K562 (cell line): ENCODE data around the gene ADRM1. TPM values are rescaled to one million over a fixed set of nuclear protein-coding genes. Genes with fewer than 3 reads are reported as not detected.

ENCODE experiments used
- ATAC-seq: fragments of 200-7000 bp; cut with Tn5 transposase; 3 replicates; pipeline ENCODE4 v1.9.1; 2020; ENCODE audit warnings: moderate library complexity
- BruUV-seq: library from RNA; stranded (reverse); fragments of 400-500 nt; replicated peaks from 2 replicates; lab custom pipeline; 2021; lab: Mats Ljungman, UMichigan
- CTCF ChIA-PET: fragments of 300-600 bp; formaldehyde crosslinking; extraction: SDS; loops from one replicate; lab custom pipeline; 2021; ENCODE audit warnings: low intra/inter-chr PET ratio; lab: Yijun Ruan, JAX
- POLR2A ChIA-PET: fragments of 300-600, 350-650 bp; sonication (Branson Sonifier 250); formaldehyde crosslinking; extraction: SDS; loops from one replicate; lab custom pipeline; 2021; ENCODE audit warnings: antibody characterized with exemption, inconsistent platforms; lab: Yijun Ruan, JAX
- DNase-seq, 4 experiments: peaks; one replicate each; pipeline versions ENCODE4 v3.0.0 to v3.0.0-alpha.2; 2011 to 2018; ENCODE audit warnings: low spot score in 3 of 4, mixed read lengths in 3 of 4; ENCODE audit errors: extremely low read depth in 1 of 4
- FAIRE-seq: peaks from 2 replicates; lab custom pipeline; 2011; peaks lifted over from hg19 to GRCh38; lab: Jason Lieb, UNC
- H2AFZ ChIP-seq: 2 replicates; pipeline ENCODE4 v1.6.0; 2011; ENCODE audit warnings: low read depth, low read length, control low read depth, inconsistent platforms
- H3K27ac ChIP-seq: fragments of 200-600 bp; 3 replicates; pipeline ENCODE4 v1.8.0; 2011; ENCODE audit warnings: low read depth, mild to moderate bottlenecking, control low read depth, inconsistent platforms, low read length, moderate library complexity, mixed read lengths; ENCODE audit errors: extremely low read depth
- H3K27me3 ChIP-seq, 2 experiments: fragments of 300-600 bp in 1 of 2; 2 replicates in 1 of 2; 3 replicates in 1 of 2; pipeline versions ENCODE4 v1.6.0 to v1.8.0; 2011; ENCODE audit warnings: inconsistent platforms in 2 of 2, low read length in 2 of 2, mild to moderate bottlenecking in 1 of 2, mixed read lengths in 1 of 2, moderate library complexity in 1 of 2; ENCODE audit not compliant: control insufficient read depth in 2 of 2, insufficient read depth in 2 of 2
- H3K36me3 ChIP-seq: fragments of 300-600 bp; 3 replicates; pipeline ENCODE4 v1.8.0; 2011; ENCODE audit warnings: mild to moderate bottlenecking, low read length, inconsistent platforms; ENCODE audit not compliant: control insufficient read depth, insufficient read depth
- H3K4me1 ChIP-seq, 2 experiments: fragments of 200-600 bp in 1 of 2; replicated peaks in 1 of 2; 2 replicates in 1 of 2; 3 replicates in 1 of 2; pipeline versions ENCODE4 v1.5.1 to v1.8.0; 2011; ENCODE audit warnings: inconsistent platforms in 2 of 2, low read length in 2 of 2, mild to moderate bottlenecking in 1 of 2, mixed read lengths in 1 of 2, moderate library complexity in 1 of 2; ENCODE audit not compliant: control insufficient read depth in 2 of 2, insufficient read depth in 2 of 2
- H3K4me2 ChIP-seq: 2 replicates; pipeline ENCODE4 v1.6.1; 2011; ENCODE audit warnings: low read length, control low read depth, inconsistent platforms, mixed read lengths; ENCODE audit not compliant: insufficient read depth
- H3K4me3 ChIP-seq: fragments of 200-600 bp; sonication (generic), shearing (Covaris generic); 2 replicates; pipeline ENCODE4 v1.5.1; 2016; ENCODE audit warnings: control low read depth, inconsistent platforms
- H3K79me2 ChIP-seq: fragments of 200-600 bp; 3 replicates; pipeline ENCODE4 v1.8.0; 2011; ENCODE audit warnings: low read length, inconsistent platforms; ENCODE audit not compliant: control insufficient read depth, insufficient read depth
- H3K9ac ChIP-seq, 2 experiments: 2 replicates each; pipeline versions ENCODE4 v1.6.0 to v1.6.1; 2011; ENCODE audit warnings: low read depth in 2 of 2, low read length in 2 of 2, control low read depth in 1 of 2, inconsistent platforms in 1 of 2, mild to moderate bottlenecking in 1 of 2, mixed read lengths in 1 of 2; ENCODE audit not compliant: insufficient read depth in 1 of 2
- H3K9me1 ChIP-seq: one replicate; pipeline ENCODE4 v1.6.0; 2011; ENCODE audit warnings: inconsistent platforms, mild to moderate bottlenecking, low read length, moderate library complexity; ENCODE audit not compliant: control insufficient read depth, insufficient read depth
- H3K9me3 ChIP-seq: replicated peaks from 2 replicates; pipeline ENCODE4 v1.5.1; 2011; ENCODE audit warnings: low read depth, low read length, inconsistent platforms; ENCODE audit not compliant: control insufficient read depth, insufficient read depth
- H4K20me1 ChIP-seq: replicated peaks from 2 replicates; pipeline ENCODE4 v1.6.1; 2011; ENCODE audit warnings: low read length, inconsistent platforms, mixed read lengths; ENCODE audit not compliant: control insufficient read depth, insufficient read depth
- DIDO1 ChIP-seq: fragments of 450-650 bp; IDR thresholded peaks from 2 replicates; pipeline ENCODE4 v1.6.1; 2016; ENCODE audit warnings: low read depth, missing biosample characterization, missing genetic modification characterization
- FOXJ3 ChIP-seq: sonication (generic); formaldehyde crosslinking; IDR thresholded peaks from 2 replicates; pipeline ENCODE4 v1.4.0; 2020; ENCODE audit warnings: mild to moderate bottlenecking, missing genetic modification reagents
- JUND ChIP-seq, 2 experiments: IDR thresholded peaks; 2 replicates in 1 of 2; 3 replicates in 1 of 2; pipeline ENCODE4 v1.6.1; 2011; ENCODE audit warnings: borderline replicate concordance in 2 of 2, low read depth in 2 of 2, low read length in 2 of 2, improper control_type of control experiment in 1 of 2, missing biosample characterization in 1 of 2, missing genetic modification characterization in 1 of 2, missing genetic modification reagents in 1 of 2
- KLF16 ChIP-seq: IDR thresholded peaks from 2 replicates; pipeline ENCODE4 v1.6.1; 2016; ENCODE audit warnings: antibody characterized with exemption
- MBD2 ChIP-seq: sonication (generic); IDR thresholded peaks from 2 replicates; pipeline ENCODE4 v1.6.1; 2016; ENCODE audit warnings: low read depth, borderline replicate concordance
- NFIC ChIP-seq: fragments of 450-650 bp; IDR thresholded peaks from 2 replicates; pipeline ENCODE4 v1.6.1; 2017; ENCODE audit warnings: mild to moderate bottlenecking, inconsistent platforms
- SMARCB1 ChIP-seq: IDR thresholded peaks from 2 replicates; pipeline ENCODE4 v1.6.1; 2011; ENCODE audit warnings: improper control_type of control experiment, low read depth; ENCODE audit not compliant: insufficient read length
- ZNF707 ChIP-seq: fragments of 250-450 bp; sonication (Bioruptor Pico); conservative IDR thresholded peaks from 2 replicates; pipeline ENCODE4 v1.8.0; 2022; ENCODE audit warnings: inconsistent platforms, mild to moderate bottlenecking, moderate library complexity
- WGBS: fragments of 100-300 bp; shearing (Covaris generic); methylation state at CpG from one replicate; pipeline ENCODE4 v1.1.6; 2016; ENCODE audit warnings: low coverage, mixed read lengths; ENCODE audit not compliant: insufficient coverage; ENCODE audit errors: missing lambda C conversion rate; 5-methylcytosine and 5-hydroxymethylcytosine counted together
- in situ Hi-C: fragments of 300-500 bp; cut with MboI; formaldehyde crosslinking; loops from 4 replicates; pipeline ENCODE4 v1.15.0; 2018; ENCODE audit warnings: inconsistent platforms, mixed read lengths
- intact Hi-C: fragments of 100-400 bp; cut with micrococcal nuclease; formaldehyde crosslinking; loops from 2 replicates; pipeline ENCODE4 v1.14.2; 2022
- polyA plus RNA-seq, 8 experiments: library from polyadenylated mRNA; depleted of rRNA in 4 of 8; stranded (reverse) in 5 of 8; unstranded in 3 of 8; fragments of >200 nt; fragmentation: Nextera tagmentation in 2 of 8; fragmentation: Illumina TruSeq in 1 of 8; extraction: Ambion mirVana in 2 of 8; extraction: Trizol in 1 of 8; gene quantifications; 2 replicates each; pipeline versions ENCODE4 v1.2.1 to v1.2.3, GENCODE V29; 2011 to 2014; ENCODE audit warnings: inconsistent platforms in 1 of 8, missing spikeins in 1 of 8
- total RNA-seq, 7 experiments: library from RNA; depleted of rRNA in 6 of 7; stranded (reverse); fragments of >200 nt in 6 of 7; fragmentation: Illumina TruSeq in 2 of 7; extraction: Trizol in 2 of 7; gene quantifications; 2 replicates each; pipeline versions ENCODE4 v1.2.1 to v1.2.3, GENCODE V29; 2011 to 2021; ENCODE audit warnings: low replicate concordance in 1 of 7
- TF ChIP-seq, protein P1 (sequence below): fragments of 450-650 bp; IDR thresholded peaks from 2 replicates; pipeline ENCODE4 v1.6.1; 2017; ENCODE audit warnings: antibody characterized with exemption, mild to moderate bottlenecking
- TF ChIP-seq, protein P2 (sequence below), 2 experiments: IDR thresholded peaks; 2 replicates each; pipeline ENCODE4 v1.6.1; 2011; ENCODE audit warnings: borderline replicate concordance in 1 of 2, control low read depth in 1 of 2, low read depth in 1 of 2, low read length in 1 of 2, mild to moderate bottlenecking in 1 of 2, mixed read lengths in 1 of 2, moderate library complexity in 1 of 2; ENCODE audit not compliant: insufficient read depth in 1 of 2, insufficient read length in 1 of 2, poor library complexity in 1 of 2, severe bottlenecking in 1 of 2; ENCODE audit errors: extremely low read depth in 1 of 2

ADRM1 gene
- total and polyA plus RNA-seq, 9 of the 15 experiments (the other 6 are each of a cell fraction or from before 2014, with no cell fraction given): 5.0 to 223 (median 67.4) TPM

DNA sequence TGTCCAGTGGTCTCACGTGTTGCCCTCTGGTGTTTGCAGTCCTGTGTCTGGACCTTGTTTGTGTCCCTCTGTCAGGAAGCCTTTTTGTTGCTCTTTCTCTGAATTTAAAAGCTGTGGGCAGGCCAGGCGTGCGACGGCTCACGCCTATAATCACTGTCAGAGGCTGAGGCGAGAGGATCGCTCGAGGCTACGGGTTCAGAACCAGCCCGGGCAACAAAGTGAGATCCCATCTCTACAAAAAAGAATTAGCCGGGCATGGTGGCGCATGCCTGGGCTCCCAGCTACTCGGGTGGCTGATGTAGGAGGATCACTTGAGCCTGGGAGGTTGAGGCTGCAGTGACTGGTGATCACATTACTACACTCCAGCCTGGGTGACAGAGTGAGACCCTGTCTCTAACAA lies 35.9 kb upstream of the ADRM1 start:
- ChIA-PET POLR2A (interaction anchor here (0.7 kb wide), 1 partner anchor 33 kb away, joined by 3 read pairs; no protein-coding TSS in a partner anchor), CTCF (no interaction called here)
- H3K36me3 ChIP-seq: peaks cover 21% of the 10 kb centered on the region; the same call in 2 of the 3 replicates
- DNase-seq: no peak
- 0 out of 2 replicates have a peak, but pooled peaks cover 9% of the 10 kb centered on the region for H4K20me1 ChIP-seq
- peaks cover 0 to 20% of the 10 kb centered on the region in 2 experiments; a peak in 2 of 5 replicates for H3K4me1 ChIP-seq
- no peak for ATAC-seq
- intact Hi-C loops: no loop called here
- BruUV-seq: no TSS peak
- WGBS: 88% methylated on average over 13 of the region's 13 CpGs
- H2AFZ ChIP-seq: no peak overlapping the region
- TF ChIP-seq ZNF707 (CRISPR knock-in tag) (no peak), DIDO1 (no peak), JUND (IDR thresholded peaks at IDR 0.05; ENCODE audit: borderline replicate concordance, low read depth, low read length) (no peak), JUND (tag; IDR thresholded peaks at IDR 0.05; ENCODE audit: borderline replicate concordance, low read depth, low read length) (no peak)
- H3K4me2 ChIP-seq: no peak overlapping the region
- no peaks in the 10 kb centered on the region for H3K79me2 ChIP-seq
- H3K9ac ChIP-seq: no peak overlapping the region
- in situ Hi-C loops: no loop called here
- no peak overlapping the region for H3K4me3 ChIP-seq
- H3K27me3 ChIP-seq: no peaks in the 10 kb centered on the region
- no peaks in the 10 kb centered on the region for H3K9me3 ChIP-seq
- no peak overlapping the region for H3K27ac ChIP-seq
- FAIRE-seq: no peak
- no peaks in the 10 kb centered on the region for H3K9me1 ChIP-seq

DNA sequence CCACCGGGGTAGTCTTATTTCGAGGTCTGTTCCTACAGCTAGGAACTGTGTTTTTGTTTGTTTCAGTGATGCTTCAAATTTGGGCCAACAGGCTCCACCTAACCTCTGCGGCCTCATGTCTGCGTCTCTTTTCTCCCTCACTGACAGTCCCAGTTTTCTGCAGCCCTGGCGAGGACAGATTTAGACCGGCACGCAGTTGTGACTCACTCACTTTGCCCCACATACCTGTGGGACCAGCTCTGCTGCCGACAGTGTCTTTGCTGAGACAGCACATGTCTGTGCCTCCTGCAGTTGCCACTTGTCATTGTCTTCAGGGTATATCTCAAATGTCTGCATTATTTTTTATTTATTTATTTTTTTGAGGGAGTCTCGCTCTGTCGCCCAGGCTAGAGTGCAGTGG lies 35.3 kb upstream of the ADRM1 start:
- Histone ChIP-seq H3K36me3 (peaks cover 21% of the 10 kb centered on the region; the same call in 2 of the 3 replicates), H3K4me1 (peaks cover 0 to 20% of the 10 kb centered on the region in 2 experiments; a peak in 2 of 5 replicates), H3K9ac (no peak overlapping the region), H3K4me3 (no peak overlapping the region), H3K4me2 (no peak overlapping the region), H3K79me2 (no peaks in the 10 kb centered on the region), H4K20me1 (0 out of 2 replicates have a peak, but pooled peaks cover 7% of the 10 kb centered on the region), H3K27me3 (no peaks in the 10 kb centered on the region), H3K27ac (no peak overlapping the region), H2AFZ (no peak overlapping the region), H3K9me1 (no peaks in the 10 kb centered on the region), H3K9me3 (no peaks in the 10 kb centered on the region)
- ChIA-PET POLR2A (interaction anchor here (0.7 kb wide), 1 partner anchor 32 kb away, joined by 3 read pairs; no protein-coding TSS in a partner anchor), CTCF (no interaction called here)
- no peak for FAIRE-seq
- no peak for DNase-seq
- WGBS: 61% methylated on average over 10 of the region's 10 CpGs
- BruUV-seq: no TSS peak
- intact Hi-C loops: no loop called here
- no peak for ATAC-seq
- in situ Hi-C loops: no loop called here
- TF ChIP-seq NFIC (no peak), MBD2 (no peak), FOXJ3 (CRISPR knock-in tag) (no peak), KLF16 (no peak), SMARCB1 (no peak)
- TF ChIP-seq, protein P1, sequence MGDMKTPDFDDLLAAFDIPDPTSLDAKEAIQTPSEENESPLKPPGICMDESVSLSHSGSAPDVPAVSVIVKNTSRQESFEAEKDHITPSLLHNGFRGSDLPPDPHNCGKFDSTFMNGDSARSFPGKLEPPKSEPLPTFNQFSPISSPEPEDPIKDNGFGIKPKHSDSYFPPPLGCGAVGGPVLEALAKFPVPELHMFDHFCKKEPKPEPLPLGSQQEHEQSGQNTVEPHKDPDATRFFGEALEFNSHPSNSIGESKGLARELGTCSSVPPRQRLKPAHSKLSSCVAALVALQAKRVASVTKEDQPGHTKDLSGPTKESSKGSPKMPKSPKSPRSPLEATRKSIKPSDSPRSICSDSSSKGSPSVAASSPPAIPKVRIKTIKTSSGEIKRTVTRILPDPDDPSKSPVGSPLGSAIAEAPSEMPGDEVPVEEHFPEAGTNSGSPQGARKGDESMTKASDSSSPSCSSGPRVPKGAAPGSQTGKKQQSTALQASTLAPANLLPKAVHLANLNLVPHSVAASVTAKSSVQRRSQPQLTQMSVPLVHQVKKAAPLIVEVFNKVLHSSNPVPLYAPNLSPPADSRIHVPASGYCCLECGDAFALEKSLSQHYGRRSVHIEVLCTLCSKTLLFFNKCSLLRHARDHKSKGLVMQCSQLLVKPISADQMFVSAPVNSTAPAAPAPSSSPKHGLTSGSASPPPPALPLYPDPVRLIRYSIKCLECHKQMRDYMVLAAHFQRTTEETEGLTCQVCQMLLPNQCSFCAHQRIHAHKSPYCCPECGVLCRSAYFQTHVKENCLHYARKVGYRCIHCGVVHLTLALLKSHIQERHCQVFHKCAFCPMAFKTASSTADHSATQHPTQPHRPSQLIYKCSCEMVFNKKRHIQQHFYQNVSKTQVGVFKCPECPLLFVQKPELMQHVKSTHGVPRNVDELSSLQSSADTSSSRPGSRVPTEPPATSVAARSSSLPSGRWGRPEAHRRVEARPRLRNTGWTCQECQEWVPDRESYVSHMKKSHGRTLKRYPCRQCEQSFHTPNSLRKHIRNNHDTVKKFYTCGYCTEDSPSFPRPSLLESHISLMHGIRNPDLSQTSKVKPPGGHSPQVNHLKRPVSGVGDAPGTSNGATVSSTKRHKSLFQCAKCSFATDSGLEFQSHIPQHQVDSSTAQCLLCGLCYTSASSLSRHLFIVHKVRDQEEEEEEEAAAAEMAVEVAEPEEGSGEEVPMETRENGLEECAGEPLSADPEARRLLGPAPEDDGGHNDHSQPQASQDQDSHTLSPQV: no peak
- TF ChIP-seq, protein P2, sequence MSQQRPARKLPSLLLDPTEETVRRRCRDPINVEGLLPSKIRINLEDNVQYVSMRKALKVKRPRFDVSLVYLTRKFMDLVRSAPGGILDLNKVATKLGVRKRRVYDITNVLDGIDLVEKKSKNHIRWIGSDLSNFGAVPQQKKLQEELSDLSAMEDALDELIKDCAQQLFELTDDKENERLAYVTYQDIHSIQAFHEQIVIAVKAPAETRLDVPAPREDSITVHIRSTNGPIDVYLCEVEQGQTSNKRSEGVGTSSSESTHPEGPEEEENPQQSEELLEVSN (IDR thresholded peaks at IDR 0.05; ENCODE audit: borderline replicate concordance in 1 of 2, extremely low read depth in 1 of 2, insufficient read depth in 1 of 2, insufficient read length in 1 of 2, low read depth in 1 of 2, low read length in 1 of 2, poor library complexity in 1 of 2, severe bottlenecking in 1 of 2): no peak
